GM18499 (cell line): ENCODE data around the gene SPTLC1.
"Not testable (repeated sequence)": the region's sequence is repeated elsewhere in the genome, so short reads cannot be mapped to it uniquely, and the experiment has no call there.

Experiments used
- ATAC-seq: cut with Tn5 transposase; IDR thresholded peaks from one replicate; pipeline ENCODE4 v1.9.1; 2021; ENCODE audit warnings: moderate number of reproducible peaks; ENCODE audit not compliant: insufficient read depth, unreplicated experiment

SPTLC1 gene

DNA sequence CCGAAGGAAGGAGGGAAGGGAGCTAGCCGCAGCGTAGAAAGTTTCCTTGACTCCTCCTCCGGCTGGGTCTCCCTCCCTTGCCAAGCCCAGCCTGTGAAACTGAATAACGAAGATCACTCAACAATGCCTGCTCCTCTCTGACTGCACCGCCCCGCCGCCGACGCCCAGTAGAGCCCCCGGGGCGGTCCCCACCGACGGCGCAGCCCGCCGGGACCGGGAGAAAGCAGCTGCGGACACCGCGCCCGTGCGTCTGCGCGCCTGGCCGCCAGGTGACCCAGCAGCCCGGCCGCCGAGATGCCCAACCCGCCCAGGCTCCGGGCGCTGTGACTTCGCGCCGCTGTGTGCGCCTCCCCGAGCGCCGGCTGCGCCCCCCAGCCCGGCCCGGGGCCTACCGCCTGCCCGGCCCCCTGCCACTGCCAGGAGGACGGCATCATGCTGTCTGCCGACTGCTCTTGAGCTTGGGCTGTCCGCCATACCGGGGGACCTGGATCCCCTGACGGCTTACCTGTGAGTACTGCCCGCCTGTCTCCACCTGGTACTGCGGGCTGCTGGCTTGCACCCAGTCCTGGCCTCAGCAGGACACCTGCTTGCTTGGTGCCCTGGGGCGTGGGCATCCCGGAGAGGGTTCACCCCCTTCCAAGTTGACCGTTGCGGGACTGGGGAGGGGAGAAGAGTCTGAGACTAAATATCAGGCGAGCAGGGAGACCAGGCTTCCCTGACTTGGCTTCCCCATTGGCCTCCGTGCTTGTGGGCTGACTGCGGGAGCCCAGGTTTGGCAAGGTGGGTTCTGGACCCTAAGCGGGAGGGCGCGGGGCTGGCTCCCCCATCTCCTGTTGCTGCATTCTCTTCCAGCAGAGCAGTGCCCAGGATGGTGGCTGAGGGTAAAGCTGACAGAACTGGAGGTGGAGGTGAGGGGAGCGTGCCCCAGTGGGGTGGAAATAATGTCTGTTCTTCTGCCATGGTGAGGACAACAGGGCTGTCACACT lies 26.2 kb upstream of the SPTLC1 start:
- ATAC-seq: no peak

- no peak for ATAC-seq
These were observed 25.5 kb upstream of the SPTLC1 start for GRCh38 chr9:92140754-92141143.

- no peak for ATAC-seq
These were observed 25.0 kb upstream of the SPTLC1 start for GRCh38 chr9:92140074-92140753.

- not testable (repeated sequence) for ATAC-seq
These were observed 23.8 kb upstream of the SPTLC1 start for GRCh38 chr9:92138960-92139540.

DNA sequence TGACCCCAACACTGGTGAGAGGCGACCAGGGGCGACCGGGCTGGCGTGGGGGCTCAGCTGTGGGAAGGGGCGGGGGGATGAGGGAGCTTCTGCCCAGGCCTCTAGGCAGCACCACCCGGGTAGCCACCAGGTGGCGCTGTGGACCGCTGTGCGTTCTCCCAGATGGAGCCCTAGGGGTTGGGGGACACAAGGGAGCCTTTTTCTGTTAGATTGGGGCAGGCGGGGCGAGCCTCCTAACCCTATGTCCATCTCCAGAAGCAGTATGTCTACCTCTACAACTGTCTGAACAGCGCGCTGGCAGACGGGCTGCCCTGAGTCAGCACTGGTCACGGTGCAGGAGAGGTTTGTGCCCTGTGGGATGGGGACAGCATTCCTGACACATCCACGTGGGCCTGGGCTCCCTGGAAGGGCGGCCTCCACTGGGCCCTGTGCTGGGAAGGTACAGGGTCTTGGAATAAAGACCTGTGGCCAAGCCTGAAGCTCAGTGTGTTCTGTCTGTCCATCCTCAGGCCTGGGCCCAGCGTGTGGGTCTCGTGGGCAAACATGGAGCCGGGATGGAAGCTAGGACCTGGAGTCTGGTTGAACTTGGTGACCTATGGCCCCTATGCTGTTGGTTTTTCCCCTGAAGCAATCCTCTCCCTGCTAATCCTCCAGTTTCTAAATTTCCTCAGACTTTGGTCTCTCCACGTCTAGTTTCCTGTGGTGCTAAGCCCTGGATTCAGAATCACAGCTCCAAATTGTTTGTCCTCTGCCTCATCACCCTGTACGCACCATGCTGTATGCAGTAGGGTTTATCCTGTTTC lies 23.1 kb upstream of the SPTLC1 start:
- ATAC-seq: no peak

DNA sequence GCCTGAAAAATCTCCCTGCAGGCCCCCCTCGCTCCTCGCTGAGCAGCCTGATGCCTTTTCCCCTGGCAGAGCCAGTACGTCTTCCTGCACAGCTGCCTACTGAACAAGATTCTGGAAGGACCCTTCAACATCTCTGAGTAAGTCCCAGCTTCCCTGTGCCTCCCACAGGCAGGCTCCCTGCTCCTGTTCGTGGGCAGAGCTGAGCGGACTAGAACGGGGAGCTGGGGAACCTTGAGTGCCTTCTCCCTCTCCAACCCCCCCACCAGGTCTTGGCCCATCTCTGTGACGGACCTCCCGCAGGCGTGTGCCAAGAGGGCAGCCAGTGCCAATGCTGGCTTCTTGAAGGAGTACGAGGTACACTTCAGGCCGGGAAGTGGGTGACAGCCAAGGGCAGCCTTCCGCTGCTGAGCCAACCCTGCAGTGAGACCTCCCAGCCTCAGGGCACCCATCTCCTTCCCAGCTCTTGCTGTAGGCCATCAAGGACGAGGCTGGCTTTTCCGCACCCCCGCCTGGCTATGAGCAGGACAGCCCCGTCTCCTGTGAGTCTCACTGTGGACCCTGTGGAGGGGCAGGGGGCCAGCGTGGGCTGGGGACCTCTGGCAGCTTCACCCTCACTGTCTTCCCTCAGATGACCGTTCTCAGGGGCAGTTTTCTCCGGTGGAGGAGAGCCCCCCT lies 21.1 kb upstream of the SPTLC1 start:
- ATAC-seq: no peak

DNA sequence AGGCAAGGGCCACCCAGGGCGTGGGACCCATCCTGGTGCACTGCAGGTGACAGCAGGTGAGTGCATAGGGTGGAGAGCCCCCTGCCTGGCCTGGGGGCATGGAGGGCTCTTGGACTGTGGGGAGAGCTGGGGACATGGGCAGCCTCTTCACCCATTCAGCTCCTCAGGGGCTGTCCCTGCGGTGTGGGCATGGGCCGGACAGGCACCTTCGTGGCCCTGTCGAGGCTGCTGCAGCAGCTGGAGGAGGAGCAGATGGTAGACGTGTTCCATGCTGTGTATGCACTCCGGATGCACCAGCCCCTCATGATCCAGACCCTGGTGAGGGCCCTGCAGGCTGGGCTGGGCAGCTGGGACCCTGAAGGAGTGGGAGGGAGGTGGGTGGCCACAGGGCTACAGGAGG lies 20.4 kb upstream of the SPTLC1 start:
- no peak for ATAC-seq

DNA sequence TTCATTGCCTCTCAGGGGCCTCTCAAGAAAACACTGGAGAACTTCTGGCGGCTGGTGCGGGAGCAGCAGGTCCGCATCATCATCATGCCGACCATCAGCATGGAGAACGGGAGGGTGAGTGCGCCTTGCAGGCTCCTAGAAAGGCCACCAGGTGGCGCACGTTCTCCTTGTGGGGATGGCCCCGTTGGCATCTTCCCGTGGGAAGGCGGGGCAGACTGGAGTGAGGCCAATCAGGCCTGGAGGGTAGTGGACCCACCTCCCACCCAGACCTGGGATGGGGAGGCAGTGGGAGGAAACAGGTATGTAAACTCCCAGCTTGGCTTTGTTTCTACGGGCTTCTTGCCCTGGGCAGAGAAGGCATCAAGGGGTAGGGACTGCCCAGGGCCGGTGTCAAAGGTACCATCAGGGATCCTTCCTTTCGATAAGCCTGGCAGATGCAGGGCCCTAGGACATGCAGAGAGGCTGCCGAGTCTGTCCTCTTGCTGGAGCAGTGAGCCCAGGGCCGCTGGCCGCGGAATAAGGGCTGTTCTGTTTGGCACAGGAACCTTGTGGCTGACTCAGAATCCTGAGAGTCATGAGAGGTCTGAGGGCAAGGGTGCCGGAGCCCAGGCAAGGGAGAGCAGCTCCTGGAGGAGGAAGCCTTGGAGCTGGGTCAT lies 18.9 kb upstream of the SPTLC1 start:
- ATAC-seq: no peak

GRCh38 chr9:92132913-92133312 lies 17.7 kb upstream of the SPTLC1 start:
- ATAC-seq: not testable (repeated sequence)

DNA sequence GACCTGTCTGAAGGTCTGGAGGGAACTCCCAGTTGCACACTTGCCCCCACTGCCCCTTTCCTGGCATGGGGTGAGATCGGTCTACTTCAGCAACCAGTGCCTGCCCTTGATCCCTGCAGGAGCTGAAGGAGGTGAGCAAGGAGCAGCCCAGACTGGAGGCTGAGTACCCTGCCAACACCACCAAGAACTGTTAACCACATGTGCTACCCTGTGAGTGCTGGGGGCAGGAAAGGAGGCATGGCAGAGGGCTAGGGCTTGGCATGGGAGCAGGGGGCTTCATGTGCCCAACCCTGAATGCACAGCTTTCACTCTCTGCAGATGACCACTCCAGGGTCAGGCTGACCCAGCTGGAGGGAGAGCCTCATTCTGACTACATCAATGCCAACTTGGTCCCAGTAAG lies 17.3 kb upstream of the SPTLC1 start:
- ATAC-seq: no peak

- no peak for ATAC-seq
These were observed 7.6 kb upstream of the SPTLC1 start for GRCh38 chr9:92122800-92123199.

- no peak for ATAC-seq
These were observed 6.8 kb upstream of the SPTLC1 start for GRCh38 chr9:92122061-92122460.

- ATAC-seq: no peak
These were observed 6.1 kb upstream of the SPTLC1 start for GRCh38 chr9:92121265-92121664.

DNA sequence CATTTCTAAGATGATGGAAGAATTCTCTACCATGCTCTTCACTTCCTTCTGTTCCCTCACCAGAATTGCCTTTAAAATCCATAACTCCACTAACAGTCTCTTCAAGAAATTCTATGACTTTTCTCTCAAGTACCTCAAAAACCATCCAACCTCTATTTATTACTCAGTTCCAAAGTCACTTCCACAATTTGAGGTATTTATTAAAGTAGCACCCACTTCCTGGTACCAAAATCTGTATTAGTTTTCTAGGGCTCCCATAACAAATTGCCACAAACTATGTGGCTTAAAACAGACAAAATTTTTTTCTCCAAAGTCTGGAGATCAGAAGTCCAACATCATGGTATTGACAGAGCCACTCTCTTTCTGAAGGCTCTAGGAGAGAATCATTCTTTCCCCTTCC lies 4.9 kb upstream of the SPTLC1 start:
- no peak for ATAC-seq

- ATAC-seq: no peak
These were observed 4.4 kb upstream of the SPTLC1 start for GRCh38 chr9:92119586-92119985.

DNA sequence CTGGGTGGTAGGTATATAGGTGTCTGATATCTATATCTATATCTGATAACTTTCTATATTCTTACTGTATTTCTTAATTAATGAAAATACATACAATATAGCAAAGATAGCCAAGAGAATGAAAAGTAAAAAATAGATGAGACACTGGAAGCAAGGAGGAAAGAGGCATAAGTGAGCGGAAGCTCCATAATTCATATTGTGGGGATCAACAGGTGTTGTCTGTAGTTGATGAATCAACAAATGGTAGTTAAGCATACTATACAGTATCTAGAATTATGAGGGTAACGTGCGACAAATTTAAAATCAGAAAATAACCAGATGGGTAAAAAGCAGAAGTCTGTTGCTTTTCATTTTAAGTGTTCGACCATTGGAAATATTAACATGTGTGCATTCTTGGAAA lies 7.1 kb downstream of the SPTLC1 start:
- no peak for ATAC-seq

DNA sequence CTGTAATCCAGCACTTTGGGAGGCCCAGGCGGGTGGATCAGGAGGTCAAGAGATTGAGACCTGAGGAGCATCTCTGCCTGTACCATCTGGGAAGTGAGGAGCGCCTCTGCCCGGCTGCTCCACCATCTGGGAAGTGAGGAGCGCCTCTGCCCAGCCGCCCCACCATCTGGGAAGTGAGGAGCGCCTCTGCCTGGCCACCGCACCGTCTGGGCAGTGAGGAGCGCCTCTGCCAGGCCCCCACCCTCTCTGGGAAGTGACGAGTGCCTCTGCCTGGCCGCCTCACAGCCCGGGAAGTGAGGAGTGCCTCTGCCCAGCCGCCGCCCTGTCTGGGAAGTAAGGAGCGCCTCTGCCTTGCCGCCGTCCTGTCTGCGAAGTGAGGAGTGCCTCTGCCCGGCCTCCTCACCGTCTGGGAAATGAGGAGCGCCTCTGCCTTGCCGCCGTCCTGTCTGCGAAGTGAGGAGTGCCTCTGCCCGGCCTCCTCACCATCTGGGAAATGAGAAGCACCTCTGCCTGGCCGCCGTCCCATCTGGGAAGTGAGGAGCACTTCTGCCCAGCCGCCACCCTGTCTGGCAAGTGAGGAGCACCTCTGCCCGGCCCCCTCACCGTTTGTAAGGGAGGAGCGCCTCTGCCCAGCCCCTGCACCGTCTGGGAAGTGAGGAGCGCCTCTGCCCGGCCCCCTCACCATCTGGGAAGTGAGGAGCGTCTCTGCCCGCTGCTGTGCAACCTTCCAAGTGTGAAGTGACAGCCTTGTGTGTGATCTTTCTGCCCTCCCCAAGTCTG lies 9.6 kb downstream of the SPTLC1 start:
- ATAC-seq: not testable (repeated sequence)

- not testable (repeated sequence) for ATAC-seq
These were observed 11.6 kb downstream of the SPTLC1 start for GRCh38 chr9:92103601-92104000.
